K562 (cell line): ENCODE measurements around the gene TMEM108. TPM values are rescaled to one million over a fixed set of nuclear protein-coding genes. Genes with fewer than 3 reads are reported as not detected.

Source experiments
- ATAC-seq: fragments of 200-7000 bp; cut with Tn5 transposase; 3 replicates; pipeline ENCODE4 v1.9.1; 2020; ENCODE audit warnings: moderate library complexity
- BruUV-seq: library from RNA; stranded (reverse); fragments of 400-500 nt; replicated peaks from 2 replicates; lab custom pipeline; 2021; lab: Mats Ljungman, UMichigan
- CTCF ChIA-PET: fragments of 300-600 bp; formaldehyde crosslinking; extraction: SDS; loops from one replicate; lab custom pipeline; 2021; ENCODE audit warnings: low intra/inter-chr PET ratio; lab: Yijun Ruan, JAX
- POLR2A ChIA-PET: fragments of 300-600, 350-650 bp; sonication (Branson Sonifier 250); formaldehyde crosslinking; extraction: SDS; loops from one replicate; lab custom pipeline; 2021; ENCODE audit warnings: antibody characterized with exemption, inconsistent platforms; lab: Yijun Ruan, JAX
- DNase-seq, 4 experiments: peaks; one replicate each; pipeline versions ENCODE4 v3.0.0 to v3.0.0-alpha.2; 2011 to 2018; ENCODE audit warnings: low spot score in 3 of 4, mixed read lengths in 3 of 4; ENCODE audit errors: extremely low read depth in 1 of 4
- FAIRE-seq: peaks from 2 replicates; lab custom pipeline; 2011; peaks lifted over from hg19 to GRCh38; lab: Jason Lieb, UNC
- H2AFZ ChIP-seq: 2 replicates; pipeline ENCODE4 v1.6.0; 2011; ENCODE audit warnings: low read depth, low read length, control low read depth, inconsistent platforms
- H3K27ac ChIP-seq: fragments of 200-600 bp; 3 replicates; pipeline ENCODE4 v1.8.0; 2011; ENCODE audit warnings: low read depth, mild to moderate bottlenecking, control low read depth, inconsistent platforms, low read length, moderate library complexity, mixed read lengths; ENCODE audit errors: extremely low read depth
- H3K27me3 ChIP-seq, 2 experiments: fragments of 300-600 bp in 1 of 2; 2 replicates in 1 of 2; 3 replicates in 1 of 2; pipeline versions ENCODE4 v1.6.0 to v1.8.0; 2011; ENCODE audit warnings: inconsistent platforms in 2 of 2, low read length in 2 of 2, mild to moderate bottlenecking in 1 of 2, mixed read lengths in 1 of 2, moderate library complexity in 1 of 2; ENCODE audit not compliant: control insufficient read depth in 2 of 2, insufficient read depth in 2 of 2
- H3K36me3 ChIP-seq: fragments of 300-600 bp; 3 replicates; pipeline ENCODE4 v1.8.0; 2011; ENCODE audit warnings: mild to moderate bottlenecking, low read length, inconsistent platforms; ENCODE audit not compliant: control insufficient read depth, insufficient read depth
- H3K4me1 ChIP-seq, 2 experiments: fragments of 200-600 bp in 1 of 2; replicated peaks in 1 of 2; 2 replicates in 1 of 2; 3 replicates in 1 of 2; pipeline versions ENCODE4 v1.5.1 to v1.8.0; 2011; ENCODE audit warnings: inconsistent platforms in 2 of 2, low read length in 2 of 2, mild to moderate bottlenecking in 1 of 2, mixed read lengths in 1 of 2, moderate library complexity in 1 of 2; ENCODE audit not compliant: control insufficient read depth in 2 of 2, insufficient read depth in 2 of 2
- H3K4me2 ChIP-seq: 2 replicates; pipeline ENCODE4 v1.6.1; 2011; ENCODE audit warnings: low read length, control low read depth, inconsistent platforms, mixed read lengths; ENCODE audit not compliant: insufficient read depth
- H3K4me3 ChIP-seq: fragments of 200-600 bp; sonication (generic), shearing (Covaris generic); 2 replicates; pipeline ENCODE4 v1.5.1; 2016; ENCODE audit warnings: control low read depth, inconsistent platforms
- H3K79me2 ChIP-seq: fragments of 200-600 bp; 3 replicates; pipeline ENCODE4 v1.8.0; 2011; ENCODE audit warnings: low read length, inconsistent platforms; ENCODE audit not compliant: control insufficient read depth, insufficient read depth
- H3K9ac ChIP-seq, 2 experiments: 2 replicates each; pipeline versions ENCODE4 v1.6.0 to v1.6.1; 2011; ENCODE audit warnings: low read depth in 2 of 2, low read length in 2 of 2, control low read depth in 1 of 2, inconsistent platforms in 1 of 2, mild to moderate bottlenecking in 1 of 2, mixed read lengths in 1 of 2; ENCODE audit not compliant: insufficient read depth in 1 of 2
- H3K9me1 ChIP-seq: one replicate; pipeline ENCODE4 v1.6.0; 2011; ENCODE audit warnings: inconsistent platforms, mild to moderate bottlenecking, low read length, moderate library complexity; ENCODE audit not compliant: control insufficient read depth, insufficient read depth
- H3K9me3 ChIP-seq: replicated peaks from 2 replicates; pipeline ENCODE4 v1.5.1; 2011; ENCODE audit warnings: low read depth, low read length, inconsistent platforms; ENCODE audit not compliant: control insufficient read depth, insufficient read depth
- H4K20me1 ChIP-seq: replicated peaks from 2 replicates; pipeline ENCODE4 v1.6.1; 2011; ENCODE audit warnings: low read length, inconsistent platforms, mixed read lengths; ENCODE audit not compliant: control insufficient read depth, insufficient read depth
- HOXB6 ChIP-seq: fragments of 250-450 bp; sonication (Bioruptor Pico); IDR thresholded peaks from 2 replicates; pipeline ENCODE4 v1.5.1; 2022; ENCODE audit warnings: mild to moderate bottlenecking, borderline replicate concordance
- KLF13 ChIP-seq: fragments of 450-650 bp; IDR thresholded peaks from 2 replicates; pipeline ENCODE4 v1.6.1; 2016; ENCODE audit warnings: missing genetic modification characterization, low read depth, mild to moderate bottlenecking, missing compliant biosample characterization, moderate library complexity, borderline replicate concordance
- NCOR1 ChIP-seq: fragments of 450-650 bp; IDR thresholded peaks from 2 replicates; pipeline ENCODE4 v1.6.1; 2016; ENCODE audit warnings: mild to moderate bottlenecking, moderate library complexity
- NFATC3 ChIP-seq: fragments of 450-650 bp; IDR thresholded peaks from 2 replicates; pipeline ENCODE4 v1.6.1; 2017; ENCODE audit warnings: mild to moderate bottlenecking
- NRF1 ChIP-seq, 2 experiments: fragments of 450-650 bp; IDR thresholded peaks in 1 of 2; conservative IDR thresholded peaks in 1 of 2; 2 replicates each; pipeline ENCODE4 v1.6.1; 2014; ENCODE audit warnings: mild to moderate bottlenecking in 2 of 2
- SETDB1 ChIP-seq: IDR thresholded peaks from one replicate; pipeline ENCODE4 v1.6.1; 2012; ENCODE audit warnings: low read length, control low read depth, inconsistent platforms
- SP2 ChIP-seq: IDR thresholded peaks from 2 replicates; pipeline ENCODE4 v1.6.1; 2011; ENCODE audit warnings: mild to moderate bottlenecking, low read depth, low read length, moderate library complexity; ENCODE audit not compliant: poor library complexity, severe bottlenecking; ENCODE audit errors: extremely low read depth
- TEAD1 ChIP-seq, 2 experiments: fragments of 450-650 bp in 1 of 2; sonication (generic) in 1 of 2; formaldehyde crosslinking; IDR thresholded peaks; 2 replicates each; pipeline versions ENCODE4 v1.4.0 to v1.8.0; 2020 to 2022; ENCODE audit warnings: mild to moderate bottlenecking in 2 of 2, missing genetic modification reagents in 1 of 2
- TGIF2 ChIP-seq: sonication (generic); formaldehyde crosslinking; IDR thresholded peaks from 2 replicates; pipeline ENCODE4 v1.8.1; 2022; ENCODE audit warnings: mild to moderate bottlenecking, missing genetic modification reagents, moderate library complexity
- ZC3H4 ChIP-seq: sonication (generic); formaldehyde crosslinking; IDR thresholded peaks from 2 replicates; pipeline ENCODE4 v1.9.0; 2021; ENCODE audit warnings: missing genetic modification reagents, borderline replicate concordance
- ZMIZ1 ChIP-seq, 2 experiments: fragments of 150-350 bp in 1 of 2; IDR thresholded peaks; 2 replicates each; pipeline ENCODE4 v1.6.1; 2012 to 2016; ENCODE audit warnings: low read depth in 2 of 2, low read length in 2 of 2, mild to moderate bottlenecking in 1 of 2, moderate library complexity in 1 of 2
- ZNF696 ChIP-seq: fragments of 250-450 bp; sonication (Bioruptor Pico); conservative IDR thresholded peaks from 2 replicates; pipeline ENCODE4 v1.4.0; 2020; ENCODE audit warnings: mild to moderate bottlenecking, moderate library complexity
- ZNF699 ChIP-seq: fragments of 250-450 bp; sonication (Bioruptor Pico); IDR thresholded peaks from 2 replicates; pipeline ENCODE4 v1.8.0; 2021; ENCODE audit warnings: mild to moderate bottlenecking, moderate library complexity; ENCODE audit not compliant: insufficient replicate concordance
- WGBS: fragments of 100-300 bp; shearing (Covaris generic); methylation state at CpG from one replicate; pipeline ENCODE4 v1.1.6; 2016; ENCODE audit warnings: low coverage, mixed read lengths; ENCODE audit not compliant: insufficient coverage; ENCODE audit errors: missing lambda C conversion rate; 5-methylcytosine and 5-hydroxymethylcytosine counted together
- in situ Hi-C: fragments of 300-500 bp; cut with MboI; formaldehyde crosslinking; loops from 4 replicates; pipeline ENCODE4 v1.15.0; 2018; ENCODE audit warnings: inconsistent platforms, mixed read lengths
- intact Hi-C: fragments of 100-400 bp; cut with micrococcal nuclease; formaldehyde crosslinking; loops from 2 replicates; pipeline ENCODE4 v1.14.2; 2022
- polyA plus RNA-seq, 8 experiments: library from polyadenylated mRNA; depleted of rRNA in 4 of 8; stranded (reverse) in 5 of 8; unstranded in 3 of 8; fragments of >200 nt; fragmentation: Nextera tagmentation in 2 of 8; fragmentation: Illumina TruSeq in 1 of 8; extraction: Ambion mirVana in 2 of 8; extraction: Trizol in 1 of 8; gene quantifications; 2 replicates each; pipeline versions ENCODE4 v1.2.1 to v1.2.3, GENCODE V29; 2011 to 2014; ENCODE audit warnings: inconsistent platforms in 1 of 8, missing spikeins in 1 of 8
- total RNA-seq, 7 experiments: library from RNA; depleted of rRNA in 6 of 7; stranded (reverse); fragments of >200 nt in 6 of 7; fragmentation: Illumina TruSeq in 2 of 7; extraction: Trizol in 2 of 7; gene quantifications; 2 replicates each; pipeline versions ENCODE4 v1.2.1 to v1.2.3, GENCODE V29; 2011 to 2021; ENCODE audit warnings: low replicate concordance in 1 of 7

Gene TMEM108
- total and polyA plus RNA-seq, 9 of the 15 experiments (the other 6 are each of a cell fraction or from before 2014, with no cell fraction given), result 0.65 to 11.1 (median 3.4) TPM

GRCh38 chr3:133055339-133055738 is 17.1 kb downstream of the TMEM108 start:
- ATAC-seq (no peak), DNase-seq (no peak), FAIRE-seq (no peak)
- H3K4me3 ChIP-seq, result no peak overlapping the region
- WGBS, result 25% methylated on average over 1 of the region's 1 CpG
- in situ Hi-C loops (no loop called here), intact Hi-C loops (no loop called here)
- H3K4me1 ChIP-seq, result no peaks in the 10 kb centered on the region
- no peak overlapping the region for H3K4me2 ChIP-seq
- no peak overlapping the region for H3K27ac ChIP-seq
- no peaks in the 10 kb centered on the region for H3K27me3 ChIP-seq
- H3K9me3 ChIP-seq, result no peaks in the 10 kb centered on the region
- ChIA-PET CTCF (no interaction called here), POLR2A (no interaction called here)
- no TSS peak for BruUV-seq
- no peak overlapping the region for H2AFZ ChIP-seq
- no peak overlapping the region for H3K9ac ChIP-seq
- no peaks in the 10 kb centered on the region for H3K36me3 ChIP-seq
- no peaks in the 10 kb centered on the region for H4K20me1 ChIP-seq
- H3K79me2 ChIP-seq, result no peaks in the 10 kb centered on the region; the same call in 1 of the 3 replicates
- H3K9me1 ChIP-seq, result no peaks in the 10 kb centered on the region
- TF ChIP-seq NRF1 (conservative IDR thresholded peaks at IDR 0.05 in 1 of 2, IDR thresholded peaks at IDR 0.05 in 1 of 2) (no peak), TEAD1 (CRISPR knock-in tag; IDR thresholded peaks at IDR 0.05) (no peak)

- DNase-seq, result no peak
- H3K36me3 ChIP-seq, result no peaks in the 10 kb centered on the region
- no peak overlapping the region for H3K4me3 ChIP-seq
- H3K27me3 ChIP-seq, result no peaks in the 10 kb centered on the region
- CTCF ChIA-PET, result interaction anchor here (0.6 kb wide), 1 partner anchor 492 kb away, joined by 3 read pairs; no protein-coding TSS in a partner anchor
- in situ Hi-C loops (no loop called here), intact Hi-C loops (no loop called here)
- no peak for FAIRE-seq
- H2AFZ ChIP-seq, result no peak overlapping the region
- 41% methylated on average over 3 of the region's 4 CpGs for WGBS
- H3K4me2 ChIP-seq, result no peak overlapping the region
- no peak overlapping the region for H3K9ac ChIP-seq
- H3K4me1 ChIP-seq, result no peaks in the 10 kb centered on the region
- no peak overlapping the region for H3K27ac ChIP-seq
- no peaks in the 10 kb centered on the region for H3K9me3 ChIP-seq
- H3K79me2 ChIP-seq, result no peaks in the 10 kb centered on the region; the same call in 1 of the 3 replicates
- no peak for ATAC-seq
- no TSS peak for BruUV-seq
- POLR2A ChIA-PET, result interaction anchor here (0.7 kb wide), 1 partner anchor 20 kb away, joined by 3 read pairs; the partner anchor contains the start of gene TMEM108
- no peaks in the 10 kb centered on the region for H3K9me1 ChIP-seq
- H4K20me1 ChIP-seq, result no peaks in the 10 kb centered on the region
- TF ChIP-seq SP2 (no peak), ZNF696 (CRISPR knock-in tag) (no peak), SETDB1 (no peak), NCOR1 (no peak), HOXB6 (CRISPR knock-in tag) (no peak), KLF13 (tag) (no peak), TGIF2 (CRISPR knock-in tag) (no peak), NFATC3 (no peak), ZNF699 (CRISPR knock-in tag) (no peak), ZC3H4 (CRISPR knock-in tag) (no peak), ZMIZ1 (IDR thresholded peaks at IDR 0.05; ENCODE audit: low read depth in 2 of 2, low read length in 2 of 2) (no peak)
Observed at GRCh38 chr3:133058243-133058642, 20.1 kb downstream of the TMEM108 start.
